ENCODE results near the gene PHACTR3. TPM values are rescaled to one million over a fixed set of nuclear protein-coding genes. Genes with fewer than 3 reads are reported as not detected.

PHACTR3 gene
- total RNA-seq, 1 experiment from 2014 or later, result 0.11 TPM

GRCh38 chr20:59738851-59739250, 134.5 kb downstream of the PHACTR3 start:
- no TSS peak for BruUV-seq (replicated peaks)
- Histone ChIP-seq H3K9me3 (no peaks in the 10 kb centered on the region), H3K36me3 (ENCODE audit: control insufficient read depth, insufficient read depth, low read length) (no peaks in the 10 kb centered on the region), H3K4me1 (no peaks in the 10 kb centered on the region), H3K4me3 (ENCODE audit: low read depth, low read length) (no peak overlapping the region), H3K27me3 (replicated peaks; ENCODE audit: control insufficient read depth, insufficient read depth, low read length) (no peaks in the 10 kb centered on the region)
- CTCF ChIA-PET, result no interaction called here
- POLR2A ChIA-PET, result no interaction called here
- no peak overlapping the region for H3K4me3 Mint-ChIP-seq (ENCODE audit: unreplicated experiment)
- H3K36me3 Mint-ChIP-seq (ENCODE audit: insufficient read depth, unreplicated experiment), result no peaks in the 10 kb centered on the region
- no peak for DNase-seq
- intact Hi-C loops (cut with micrococcal nuclease; ENCODE audit: unreplicated experiment), result no loop called here
- H3K27ac Mint-ChIP-seq (ENCODE audit: unreplicated experiment), result no peak overlapping the region
- H3K9me3 Mint-ChIP-seq (ENCODE audit: unreplicated experiment), result no peaks in the 10 kb centered on the region
- peaks cover 15% of the 10 kb centered on the region for H3K27me3 Mint-ChIP-seq (ENCODE audit: insufficient read depth, unreplicated experiment)
- H3K4me1 Mint-ChIP-seq (ENCODE audit: low read depth, unreplicated experiment), result no peaks in the 10 kb centered on the region
- no peak for TF ChIP-seq CTCF (IDR thresholded peaks at IDR 0.05; ENCODE audit: insufficient read depth in 1 of 2, low read depth in 1 of 2, low read length in 1 of 2, severe bottlenecking in 1 of 2, unreplicated experiment in 1 of 2)

- H3K27me3 ChIP-seq (replicated peaks; ENCODE audit: control insufficient read depth, insufficient read depth, low read length), result no peaks in the 10 kb centered on the region
- BruUV-seq (replicated peaks), result no TSS peak
- no peaks in the 10 kb centered on the region for H3K9me3 Mint-ChIP-seq (ENCODE audit: unreplicated experiment)
- H3K9me3 ChIP-seq, result no peaks in the 10 kb centered on the region
- no peak for TF ChIP-seq CTCF (IDR thresholded peaks at IDR 0.05; ENCODE audit: insufficient read depth in 1 of 2, low read depth in 1 of 2, low read length in 1 of 2, severe bottlenecking in 1 of 2, unreplicated experiment in 1 of 2)
- intact Hi-C loops (cut with micrococcal nuclease; ENCODE audit: unreplicated experiment), result no loop called here
- H3K4me1 Mint-ChIP-seq (ENCODE audit: low read depth, unreplicated experiment), result no peaks in the 10 kb centered on the region
- H3K4me3 Mint-ChIP-seq (ENCODE audit: unreplicated experiment), result no peak overlapping the region
- no peak overlapping the region for H3K4me3 ChIP-seq (ENCODE audit: low read depth, low read length)
- peaks cover 17% of the 10 kb centered on the region for H3K27me3 Mint-ChIP-seq (ENCODE audit: insufficient read depth, unreplicated experiment)
- no peaks in the 10 kb centered on the region for H3K36me3 ChIP-seq (ENCODE audit: control insufficient read depth, insufficient read depth, low read length)
- CTCF ChIA-PET, result interaction anchor here (1.1 kb wide), 1 partner anchor 167 kb away, joined by 3 read pairs; no protein-coding TSS in a partner anchor
- H3K4me1 ChIP-seq, result no peaks in the 10 kb centered on the region
- H3K36me3 Mint-ChIP-seq (ENCODE audit: insufficient read depth, unreplicated experiment), result no peaks in the 10 kb centered on the region
- no peak for DNase-seq
- H3K27ac Mint-ChIP-seq (ENCODE audit: unreplicated experiment), result no peak overlapping the region
- POLR2A ChIA-PET, result no interaction called here
Observed at GRCh38 chr20:59740621-59741020, 136.3 kb downstream of the PHACTR3 start.

GRCh38 chr20:59741073-59741472, 136.7 kb downstream of the PHACTR3 start:
- ChIA-PET POLR2A (no interaction called here), CTCF (interaction anchor here (0.7 kb wide), 1 partner anchor 150 kb away, joined by 5 read pairs; no protein-coding TSS in a partner anchor)
- Mint-ChIP-seq H3K27ac (ENCODE audit: unreplicated experiment) (no peak overlapping the region), H3K9me3 (ENCODE audit: unreplicated experiment) (no peaks in the 10 kb centered on the region), H3K27me3 (ENCODE audit: insufficient read depth, unreplicated experiment) (peaks cover 18% of the 10 kb centered on the region), H3K4me3 (ENCODE audit: unreplicated experiment) (no peak overlapping the region), H3K4me1 (ENCODE audit: low read depth, unreplicated experiment) (no peaks in the 10 kb centered on the region), H3K36me3 (ENCODE audit: insufficient read depth, unreplicated experiment) (no peaks in the 10 kb centered on the region)
- H3K4me3 ChIP-seq (ENCODE audit: low read depth, low read length), result no peak overlapping the region
- no peak for DNase-seq
- no TSS peak for BruUV-seq (replicated peaks)
- no peaks in the 10 kb centered on the region for H3K36me3 ChIP-seq (ENCODE audit: control insufficient read depth, insufficient read depth, low read length)
- no peaks in the 10 kb centered on the region for H3K4me1 ChIP-seq
- H3K9me3 ChIP-seq, result no peaks in the 10 kb centered on the region
- no peaks in the 10 kb centered on the region for H3K27me3 ChIP-seq (replicated peaks; ENCODE audit: control insufficient read depth, insufficient read depth, low read length)
- intact Hi-C loops (cut with micrococcal nuclease; ENCODE audit: unreplicated experiment), result no loop called here
- TF ChIP-seq CTCF (IDR thresholded peaks at IDR 0.05; ENCODE audit: insufficient read depth in 1 of 2, low read depth in 1 of 2, low read length in 1 of 2, severe bottlenecking in 1 of 2, unreplicated experiment in 1 of 2), result no peak
